ENCODE results near the gene B3GNT7.
"Not testable (repeated sequence)": the region's sequence is repeated elsewhere in the genome, so short reads cannot be mapped to it uniquely, and the experiment has no call there.

GRCh38 chr2:231408304-231408703 is 12.8 kb downstream of the B3GNT7 start:
- not testable (repeated sequence) for TF ChIP-seq CTCF (IDR thresholded peaks at IDR 0.05; ENCODE audit: control extremely low read depth in 1 of 3, insufficient read depth in 1 of 3, low read depth in 1 of 3, low read length in 3 of 3); EGR1 (IDR thresholded peaks at IDR 0.05; ENCODE audit: borderline replicate concordance, low read depth, low read length); PHF8 (conservative IDR thresholded peaks at IDR 0.05; ENCODE audit: low read depth, low read length); EP300 (IDR thresholded peaks at IDR 0.05; ENCODE audit: borderline replicate concordance in 1 of 2, low read depth in 2 of 2, low read length in 2 of 2); JUN (IDR thresholded peaks at IDR 0.05; ENCODE audit: low read depth, low read length); POLR2A (IDR thresholded peaks at IDR 0.05; ENCODE audit: control extremely low read depth in 1 of 2, low read depth in 2 of 2, low read length in 2 of 2); CREB1 (IDR thresholded peaks at IDR 0.05); KDM1A (IDR thresholded peaks at IDR 0.05; ENCODE audit: borderline replicate concordance, low read length); BACH1 (IDR thresholded peaks at IDR 0.05; ENCODE audit: low read length); SP2 (IDR thresholded peaks at IDR 0.05; ENCODE audit: low read length)
- 0 out of 4 replicates have a peak, but pooled peaks of 1 of the 2 experiments have one; percentile 3 for TF ChIP-seq RAD21 (IDR thresholded peaks at IDR 0.05 in 1 of 2, conservative IDR thresholded peaks at IDR 0.05 in 1 of 2; ENCODE audit: low read depth in 2 of 2, low read length in 2 of 2)
